Keratinocyte (primary cell): Measurements from ENCODE around the gene DNAH2. TPM values are rescaled to one million over a fixed set of nuclear protein-coding genes. Genes with fewer than 3 reads are reported as not detected.
A peak's percentile ranks its signal among the peaks of the same experiment; 100 is the strongest.

Experiments used
- DNase-seq: peaks from one replicate; pipeline ENCODE4 v3.0.0-alpha.2; 2011; ENCODE audit warnings: low read depth, missing footprints, low spot score
- FAIRE-seq: peaks from 2 replicates; lab custom pipeline; 2011; peaks lifted over from hg19 to GRCh38; lab: Jason Lieb, UNC
- H2AFZ ChIP-seq: 2 replicates; pipeline ENCODE4 v1.6.0; 2012; ENCODE audit warnings: low read length, control low read depth, inconsistent platforms; ENCODE audit not compliant: control insufficient read depth
- H3K27ac ChIP-seq: 2 replicates; pipeline ENCODE4 v1.5.1; 2011; ENCODE audit warnings: low read length; ENCODE audit not compliant: control insufficient read depth, insufficient read depth
- H3K27me3 ChIP-seq: 3 replicates; pipeline ENCODE4 v1.6.0; 2011; ENCODE audit warnings: low read length; ENCODE audit not compliant: control insufficient read depth, insufficient read depth; ENCODE audit errors: extremely low read depth
- H3K36me3 ChIP-seq, 2 experiments: 2 replicates in 1 of 2; 3 replicates in 1 of 2; pipeline ENCODE4 v1.5.1; 2011; ENCODE audit warnings: low read length in 2 of 2, mild to moderate bottlenecking in 1 of 2; ENCODE audit not compliant: control insufficient read depth in 2 of 2, insufficient read depth in 2 of 2; ENCODE audit errors: extremely low read depth in 1 of 2
- H3K4me1 ChIP-seq: 3 replicates; pipeline ENCODE4 v1.5.1; 2011; ENCODE audit warnings: low read length; ENCODE audit not compliant: control insufficient read depth, insufficient read depth; ENCODE audit errors: extremely low read depth
- H3K4me2 ChIP-seq: 3 replicates; pipeline ENCODE4 v1.6.0; 2011; ENCODE audit warnings: low read depth, low read length; ENCODE audit not compliant: control insufficient read depth, insufficient read depth; ENCODE audit errors: extremely low read depth
- H3K4me3 ChIP-seq, 3 experiments: fragments of 200-600 bp in 1 of 3; sonication (generic) in 1 of 3; 2 replicates in 2 of 3; 3 replicates in 1 of 3; pipeline ENCODE4 v1.5.1; 2011 to 2016; ENCODE audit warnings: low read length in 3 of 3, mild to moderate bottlenecking in 3 of 3, control low read depth in 2 of 3, inconsistent platforms in 1 of 3, low read depth in 1 of 3, mixed read lengths in 1 of 3, mixed run types in 1 of 3, moderate library complexity in 1 of 3; ENCODE audit not compliant: control insufficient read depth in 2 of 3, insufficient read depth in 2 of 3; ENCODE audit errors: extremely low read depth in 1 of 3
- H3K79me2 ChIP-seq: 2 replicates; pipeline ENCODE4 v1.6.0; 2012; ENCODE audit warnings: low read length; ENCODE audit not compliant: control insufficient read depth, insufficient read depth
- H3K9ac ChIP-seq: 3 replicates; pipeline ENCODE4 v1.6.0; 2011; ENCODE audit warnings: low read length; ENCODE audit not compliant: control insufficient read depth, insufficient read depth; ENCODE audit errors: extremely low read depth
- H3K9me1 ChIP-seq: 3 replicates; pipeline ENCODE4 v1.6.0; 2011; ENCODE audit warnings: low read length; ENCODE audit not compliant: control insufficient read depth, insufficient read depth; ENCODE audit errors: extremely low read depth
- H3K9me3 ChIP-seq: 2 replicates; pipeline ENCODE4 v1.5.1; 2012; ENCODE audit warnings: low read depth, low read length; ENCODE audit not compliant: control insufficient read depth
- H4K20me1 ChIP-seq: 3 replicates; pipeline ENCODE4 v1.6.0; 2011; ENCODE audit warnings: low read length; ENCODE audit not compliant: control insufficient read depth, insufficient read depth; ENCODE audit errors: extremely low read depth
- CTCF ChIP-seq, 3 experiments: IDR thresholded peaks in 1 of 3; conservative IDR thresholded peaks in 1 of 3; optimal IDR thresholded peaks in 1 of 3; 2 replicates in 2 of 3; 3 replicates in 1 of 3; pipeline versions ENCODE3 to v1.5.1; 2011; ENCODE audit warnings: low read length in 3 of 3, mild to moderate bottlenecking in 3 of 3, moderate library complexity in 2 of 3, control low read depth in 1 of 3, inconsistent platforms in 1 of 3; ENCODE audit not compliant: insufficient read depth in 2 of 3; ENCODE audit errors: extremely low read depth in 1 of 3
- EZH2 ChIP-seq: IDR thresholded peaks from one replicate; pipeline ENCODE4 v1.6.1; 2012; ENCODE audit warnings: inconsistent platforms, mild to moderate bottlenecking, low read length, moderate library complexity
- dilution Hi-C: fragments of 300-500 bp; cut with MboI; formaldehyde crosslinking; loops from one replicate; pipeline ENCODE4 v1.7.0; 2020; ENCODE audit warnings: low sequenced_read_pairs; ENCODE audit not compliant: extremely low pct_ligation_motif_present
- polyA plus RNA-seq, 5 experiments: library from polyadenylated mRNA; depleted of rRNA in 3 of 5; stranded (reverse) in 3 of 5; stranded (forward) in 1 of 5; unstranded in 1 of 5; fragments of >200 nt; gene quantifications; 1 replicate in 1 of 5; 2 replicates in 3 of 5; 3 replicates in 1 of 5; pipeline versions ENCODE4 v1.2.1 to v1.2.3, GENCODE V29; 2011 to 2012; ENCODE audit warnings: missing spikeins in 2 of 5, low read depth in 1 of 5, low replicate concordance in 1 of 5

DNAH2 gene
- polyA plus RNA-seq, 1 donor (not counting 4 experiments of a cell fraction or from before 2014, with no cell fraction given): 0.13 TPM

GRCh38 chr17:7710301-7710700 is 7.2 kb upstream of the DNAH2 start:
- Histone ChIP-seq H3K36me3 (no peaks in the 10 kb centered on the region), H3K9ac (no peak overlapping the region), H3K4me3 (no peak overlapping the region), H3K4me1 (peaks cover 11% of the 10 kb centered on the region), H3K27me3 (peaks cover 25% of the 10 kb centered on the region), H4K20me1 (no peaks in the 10 kb centered on the region), H3K9me3 (no peaks in the 10 kb centered on the region), H3K27ac (no peak overlapping the region), H3K9me1 (no peaks in the 10 kb centered on the region), H2AFZ (peak overlapping the region; percentile 63), H3K4me2 (no peak overlapping the region), H3K79me2 (no peaks in the 10 kb centered on the region)
- TF ChIP-seq EZH2: no peak
- no peak for TF ChIP-seq CTCF (optimal IDR thresholded peaks at IDR 0.05 in 1 of 3, IDR thresholded peaks at IDR 0.05 in 1 of 3, conservative IDR thresholded peaks at IDR 0.05 in 1 of 3; ENCODE audit: extremely low read depth in 1 of 3, insufficient read depth in 2 of 3, low read length in 3 of 3)
- dilution Hi-C loops: no loop called here
- DNase-seq (no peak), FAIRE-seq (no peak)

- Histone ChIP-seq H4K20me1 (no peaks in the 10 kb centered on the region), H3K9ac (no peak overlapping the region), H3K4me3 (no peak overlapping the region), H3K27ac (no peak overlapping the region), H3K4me1 (peaks cover 5% of the 10 kb centered on the region), H2AFZ (no peak overlapping the region), H3K79me2 (no peaks in the 10 kb centered on the region), H3K9me3 (no peaks in the 10 kb centered on the region), H3K36me3 (no peaks in the 10 kb centered on the region), H3K4me2 (no peak overlapping the region), H3K27me3 (peaks cover 16% of the 10 kb centered on the region), H3K9me1 (no peaks in the 10 kb centered on the region)
- peak; percentile 8 to 34 (median 20) for TF ChIP-seq CTCF (optimal IDR thresholded peaks at IDR 0.05 in 1 of 3, IDR thresholded peaks at IDR 0.05 in 1 of 3, conservative IDR thresholded peaks at IDR 0.05 in 1 of 3; ENCODE audit: extremely low read depth in 1 of 3, insufficient read depth in 2 of 3, low read length in 3 of 3)
- no peak for TF ChIP-seq EZH2
- FAIRE-seq (peak; percentile 5), DNase-seq (no peak)
- dilution Hi-C loops: no loop called here
Observed at GRCh38 chr17:7711051-7711755, 6.3 kb upstream of the DNAH2 start.
